Epidermal melanocyte (primary cell): Measurements from ENCODE around the gene NPAS2.

ENCODE experiments used
- DNase-seq: peaks from one replicate; pipeline ENCODE4 v3.0.0; 2011; ENCODE audit warnings: low spot score; ENCODE audit not compliant: insufficient read length

The NPAS2 gene, protein sequence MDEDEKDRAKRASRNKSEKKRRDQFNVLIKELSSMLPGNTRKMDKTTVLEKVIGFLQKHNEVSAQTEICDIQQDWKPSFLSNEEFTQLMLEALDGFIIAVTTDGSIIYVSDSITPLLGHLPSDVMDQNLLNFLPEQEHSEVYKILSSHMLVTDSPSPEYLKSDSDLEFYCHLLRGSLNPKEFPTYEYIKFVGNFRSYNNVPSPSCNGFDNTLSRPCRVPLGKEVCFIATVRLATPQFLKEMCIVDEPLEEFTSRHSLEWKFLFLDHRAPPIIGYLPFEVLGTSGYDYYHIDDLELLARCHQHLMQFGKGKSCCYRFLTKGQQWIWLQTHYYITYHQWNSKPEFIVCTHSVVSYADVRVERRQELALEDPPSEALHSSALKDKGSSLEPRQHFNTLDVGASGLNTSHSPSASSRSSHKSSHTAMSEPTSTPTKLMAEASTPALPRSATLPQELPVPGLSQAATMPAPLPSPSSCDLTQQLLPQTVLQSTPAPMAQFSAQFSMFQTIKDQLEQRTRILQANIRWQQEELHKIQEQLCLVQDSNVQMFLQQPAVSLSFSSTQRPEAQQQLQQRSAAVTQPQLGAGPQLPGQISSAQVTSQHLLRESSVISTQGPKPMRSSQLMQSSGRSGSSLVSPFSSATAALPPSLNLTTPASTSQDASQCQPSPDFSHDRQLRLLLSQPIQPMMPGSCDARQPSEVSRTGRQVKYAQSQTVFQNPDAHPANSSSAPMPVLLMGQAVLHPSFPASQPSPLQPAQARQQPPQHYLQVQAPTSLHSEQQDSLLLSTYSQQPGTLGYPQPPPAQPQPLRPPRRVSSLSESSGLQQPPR

DNA sequence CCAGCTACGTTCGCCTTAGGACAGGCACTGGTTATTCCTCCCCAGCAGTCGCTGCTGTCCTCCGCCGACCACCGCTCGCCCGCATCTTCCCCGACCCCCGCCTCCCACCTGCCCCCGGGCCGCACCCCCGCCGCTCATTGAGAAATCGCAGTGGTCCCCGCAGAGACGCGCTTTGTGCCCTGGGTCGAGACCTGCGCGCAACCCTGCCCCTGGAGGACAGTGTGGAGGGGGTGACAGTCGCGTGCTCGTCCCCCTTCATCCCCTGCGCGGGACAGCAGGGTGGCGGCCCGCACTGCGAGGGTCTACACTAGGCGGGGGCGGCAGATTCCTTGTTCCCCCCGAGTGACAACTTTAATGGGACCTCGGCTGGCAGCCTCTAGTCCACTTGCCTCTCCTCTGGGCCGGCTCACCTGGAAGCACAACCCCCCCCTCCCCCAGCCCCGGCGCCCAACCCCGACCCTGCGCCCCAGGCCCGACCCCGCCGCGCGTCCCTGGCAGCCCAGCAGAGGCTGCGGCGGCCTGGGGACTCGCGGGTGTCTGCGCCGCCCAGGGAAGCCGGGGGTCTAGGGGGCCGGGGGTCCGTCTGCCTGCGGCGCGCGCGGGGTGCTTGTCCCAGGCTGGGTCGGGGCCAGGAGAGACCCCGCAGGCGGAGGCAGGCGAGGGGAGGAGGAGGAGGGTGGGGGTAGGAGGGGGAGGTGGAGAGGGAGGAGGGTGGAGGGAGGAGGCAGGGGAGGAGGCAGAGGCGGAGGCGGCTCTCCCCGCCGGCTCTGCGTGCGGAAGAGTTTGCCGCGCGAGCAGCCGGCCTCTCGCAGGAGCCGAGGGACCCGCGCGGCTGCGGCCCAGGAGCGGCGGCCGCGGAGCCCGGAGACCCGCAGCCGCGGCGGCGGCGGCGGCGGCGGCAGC lies at the start of gene NPAS2:
TSS of gene NPAS2 (plus strand) at position 770 of the 903 bp plus-strand sequence. CDS start 84,616 bp downstream, outside the sequence.
- DNase-seq, result no peak

GRCh38 chr2:100771125-100771524 lies 48.8 kb upstream of the NPAS2 start:
- no peak for DNase-seq

DNA sequence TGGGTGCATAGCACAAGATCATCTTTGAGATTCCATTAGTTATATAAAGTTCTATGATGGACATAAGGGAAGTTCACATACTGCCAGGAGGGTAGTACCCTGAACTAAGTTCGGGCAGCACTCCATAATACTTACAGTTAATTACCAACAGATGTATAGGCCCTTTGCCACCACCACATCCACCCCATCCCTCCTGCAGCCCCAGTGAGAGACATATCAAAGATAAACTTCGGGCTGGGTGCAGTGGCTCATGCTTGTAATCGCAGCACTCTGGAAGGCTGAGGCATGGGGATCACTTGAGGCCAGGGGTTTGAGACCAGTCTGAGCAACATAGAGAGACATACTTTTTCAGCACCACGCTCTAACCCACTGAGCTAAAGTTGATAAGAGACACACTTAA lies 46.4 kb upstream of the NPAS2 start:
- no peak for DNase-seq

DNA sequence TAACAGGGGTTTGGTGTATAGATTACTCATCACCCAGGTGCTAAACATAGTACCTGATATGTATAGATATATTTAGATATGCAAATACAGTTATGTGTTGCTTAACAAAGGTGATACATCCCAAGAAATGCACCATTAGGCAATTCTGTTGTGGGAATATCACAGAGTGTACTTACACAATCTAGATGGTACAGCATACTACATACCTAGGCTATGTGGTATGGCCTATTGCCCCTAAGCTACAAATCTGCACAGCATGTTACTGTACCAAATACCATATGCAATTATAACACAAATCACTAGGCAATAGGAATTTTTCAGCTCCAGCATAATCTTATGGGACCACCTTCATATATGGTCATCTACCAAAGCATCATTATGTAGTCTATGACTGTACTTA lies 43.5 kb upstream of the NPAS2 start:
- DNase-seq, result no peak

DNA sequence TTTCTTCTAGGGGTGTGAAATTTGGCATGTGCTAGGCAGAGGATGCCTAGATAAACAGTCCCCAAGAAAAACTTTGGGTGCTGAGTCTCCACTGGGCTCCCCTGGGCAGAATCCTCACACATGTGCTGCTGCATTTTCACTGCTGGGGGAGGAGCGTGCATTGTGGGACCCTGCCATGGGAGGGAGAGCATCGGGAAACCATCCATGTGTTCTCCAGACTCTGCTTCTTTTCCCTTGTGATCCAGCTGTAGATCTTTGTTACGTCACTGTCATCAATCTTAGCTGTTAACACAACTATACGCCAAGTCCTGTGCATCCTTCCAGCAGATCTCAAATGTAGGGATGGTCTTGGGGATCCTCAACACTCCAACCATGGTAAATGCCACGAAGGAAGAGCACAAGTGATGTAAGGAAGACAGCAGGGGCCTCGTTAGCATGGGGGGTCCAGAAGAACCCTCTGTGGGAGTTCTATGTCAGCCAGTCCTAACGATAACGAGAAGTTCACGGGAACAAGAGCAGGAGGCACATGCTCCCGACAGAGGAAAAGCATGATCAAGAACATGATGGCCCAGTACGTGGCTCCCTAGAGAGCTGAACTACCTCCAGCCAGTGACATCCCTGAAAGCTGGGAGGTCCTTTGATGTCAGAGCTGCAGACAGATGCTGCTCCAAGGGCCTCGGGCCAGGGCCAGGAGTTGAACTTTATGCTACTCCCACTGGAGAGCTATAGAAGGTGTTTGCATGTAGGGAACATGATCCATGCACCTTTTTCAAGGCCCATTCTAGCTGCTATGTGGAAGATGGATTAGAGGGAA lies 41.1 kb upstream of the NPAS2 start:
- no peak for DNase-seq

DNA sequence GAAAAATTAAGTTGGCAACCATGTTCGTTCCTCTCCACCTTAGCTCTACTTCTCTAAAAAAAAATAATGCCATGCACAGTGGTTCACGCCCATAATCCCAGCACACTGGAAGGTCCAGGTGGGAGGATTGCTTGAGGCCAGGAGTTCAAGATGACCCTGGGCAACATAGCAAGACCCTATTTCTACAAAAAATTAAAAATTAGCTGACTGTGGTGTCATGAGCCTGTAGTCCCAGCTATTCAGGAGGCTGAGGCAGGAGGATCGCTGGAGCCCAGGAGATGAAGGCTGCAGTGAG lies 40.1 kb upstream of the NPAS2 start:
- DNase-seq, result no peak

GRCh38 chr2:100780203-100781008 lies 39.5 kb upstream of the NPAS2 start:
- DNase-seq, result no peak

DNA sequence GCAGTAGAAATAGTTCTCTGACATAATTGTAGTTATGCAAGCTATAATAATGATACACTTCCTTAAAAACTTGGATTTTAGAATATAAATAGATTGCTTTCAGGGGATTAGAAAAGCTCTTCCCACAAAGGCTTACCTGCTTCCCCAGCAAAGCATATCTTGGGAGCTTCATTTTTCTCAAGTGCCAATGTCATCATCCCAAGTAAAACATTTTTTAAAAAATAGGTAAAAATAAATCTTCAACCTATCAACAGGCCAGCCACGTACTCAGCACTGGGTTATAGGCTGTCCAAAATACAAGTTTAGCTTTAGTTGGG lies 39.0 kb upstream of the NPAS2 start:
- no peak for DNase-seq

DNA sequence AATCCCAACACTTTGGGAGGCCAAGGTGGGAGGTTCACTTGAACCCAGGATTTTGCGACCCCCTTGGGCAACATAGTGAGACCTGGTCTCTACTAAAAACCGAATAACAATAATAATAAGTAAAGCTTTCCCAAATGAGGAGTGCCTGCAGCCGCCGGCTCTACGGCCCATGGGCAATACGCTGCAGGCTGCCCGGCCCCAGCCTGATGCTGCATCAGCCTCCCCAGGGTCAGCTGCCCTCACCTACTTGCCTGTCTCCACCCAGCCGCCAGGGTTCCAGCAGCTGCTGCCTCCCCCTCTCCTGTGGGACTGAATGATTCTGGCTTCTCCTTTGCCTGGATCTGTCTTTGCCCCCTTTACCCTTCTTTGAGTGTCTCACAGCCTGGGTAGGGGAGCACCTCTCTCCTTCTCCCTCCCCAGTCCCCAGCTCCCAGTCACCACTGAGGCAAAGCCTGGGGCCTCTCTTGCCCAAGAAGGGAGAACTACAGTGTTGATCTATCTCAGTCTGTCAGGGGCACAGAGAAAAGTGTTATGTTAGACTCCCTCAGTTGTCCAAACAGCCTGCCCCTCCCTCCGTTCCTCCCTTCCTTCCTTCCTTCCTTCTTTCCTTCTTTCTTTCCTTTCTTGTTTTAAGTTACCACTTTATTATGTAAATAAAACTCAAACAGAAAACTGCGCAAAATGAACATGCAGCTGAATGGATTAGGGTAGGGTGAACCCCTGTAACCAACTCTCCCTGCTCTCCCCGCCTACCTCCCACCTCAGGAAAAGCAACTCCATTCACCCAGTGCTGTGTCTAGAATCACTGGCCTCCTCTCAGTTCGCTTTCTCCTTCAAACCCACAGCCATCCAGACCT lies 38.2 kb upstream of the NPAS2 start:
- no peak for DNase-seq

DNA sequence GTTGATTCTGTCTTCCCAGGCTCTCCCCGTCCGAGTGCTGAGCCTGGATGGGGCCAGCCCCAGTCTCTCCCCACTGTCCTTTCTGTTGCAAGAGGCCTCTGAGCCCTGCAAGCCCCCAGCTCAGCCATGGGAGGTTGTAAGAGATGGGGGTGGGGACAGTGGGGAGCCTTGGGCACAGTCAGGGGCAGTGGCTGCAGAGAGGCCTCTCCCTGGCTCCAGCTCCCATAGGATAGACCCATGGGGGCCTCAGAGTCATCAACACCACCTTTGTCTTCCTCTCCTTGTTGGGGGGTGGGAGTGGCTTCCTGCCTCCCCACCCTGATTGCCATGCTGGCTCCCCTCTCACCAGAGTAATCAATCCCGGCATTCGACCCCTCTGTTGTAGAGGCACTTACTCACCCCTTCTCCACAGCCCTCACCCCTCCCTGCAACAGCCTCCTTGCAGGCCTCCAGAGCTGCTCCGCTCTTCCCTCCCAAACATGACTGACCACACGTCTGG lies 37.5 kb upstream of the NPAS2 start:
- DNase-seq, result no peak

DNA sequence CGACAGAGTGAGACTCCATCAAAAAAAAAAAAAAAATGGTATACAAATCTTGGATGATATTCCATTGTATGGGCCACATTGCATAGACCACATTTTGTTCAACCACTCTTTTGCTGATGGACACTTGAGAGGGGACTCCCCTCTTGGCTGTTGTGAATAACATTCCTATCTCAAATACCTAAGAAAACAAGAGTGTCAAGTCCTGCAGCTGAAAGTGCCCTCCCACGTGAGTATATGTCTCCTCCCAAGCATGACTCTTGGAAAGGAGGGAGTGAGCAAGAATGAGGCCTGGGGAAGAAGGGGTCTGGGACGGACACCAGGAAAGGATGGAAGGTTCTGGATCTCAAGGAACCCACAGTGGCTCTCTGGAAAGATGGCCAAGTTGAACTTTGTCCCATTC lies 36.0 kb upstream of the NPAS2 start:
- DNase-seq, result no peak

DNA sequence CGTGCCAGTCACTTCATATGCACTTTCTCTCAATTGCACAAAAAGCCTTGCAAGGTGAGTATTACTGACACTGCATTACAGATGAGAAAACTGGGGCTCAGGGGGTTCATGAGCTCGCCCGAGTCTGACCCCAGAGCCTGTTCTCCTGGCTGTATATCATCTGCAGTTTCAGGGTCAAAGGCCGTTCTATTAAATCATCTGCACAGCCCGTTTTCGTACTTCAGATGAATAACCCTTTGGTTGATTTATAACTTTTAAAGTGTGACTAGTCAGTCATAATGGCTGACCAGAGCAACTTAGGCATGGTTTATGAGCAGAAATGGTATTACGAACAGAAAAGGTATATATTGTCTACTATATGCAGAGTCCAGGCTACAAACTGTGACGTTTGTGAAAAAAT lies 35.3 kb upstream of the NPAS2 start:
- no peak for DNase-seq

DNA sequence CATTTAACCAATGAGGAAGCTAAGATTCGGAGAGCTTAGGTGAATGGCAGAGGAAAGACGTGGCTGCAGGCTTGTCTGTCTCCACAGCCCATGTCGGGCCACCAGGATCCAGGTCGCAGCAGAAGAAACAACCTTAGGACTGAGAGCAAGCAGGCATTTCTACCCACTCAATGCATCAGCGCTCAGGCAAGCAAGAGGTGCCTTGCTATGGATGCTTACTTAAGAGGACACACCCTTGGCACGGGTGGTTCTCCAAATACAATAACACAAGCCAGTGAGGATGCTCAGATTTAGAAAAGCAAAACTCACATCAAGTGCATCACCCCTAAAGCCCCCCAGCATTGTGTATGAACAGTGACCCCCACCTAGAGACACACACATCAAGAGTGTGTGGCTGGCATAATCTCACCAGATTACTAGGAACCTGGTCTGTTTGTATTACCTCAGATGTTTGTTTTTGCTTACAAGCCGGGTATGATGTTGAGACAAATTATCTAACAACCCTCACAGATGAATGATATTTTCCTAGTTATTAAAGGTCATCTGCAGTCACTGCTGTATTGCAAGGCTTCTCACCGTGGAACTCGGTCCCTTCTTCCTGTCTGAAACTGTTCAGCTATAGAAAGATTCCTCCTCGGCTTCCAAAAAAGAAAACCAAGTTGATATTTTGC lies 34.2 kb upstream of the NPAS2 start:
- DNase-seq, result no peak

- DNase-seq, result peak; percentile 63
These were observed 33.7 kb upstream of the NPAS2 start for GRCh38 chr2:100786297-100786658.

DNA sequence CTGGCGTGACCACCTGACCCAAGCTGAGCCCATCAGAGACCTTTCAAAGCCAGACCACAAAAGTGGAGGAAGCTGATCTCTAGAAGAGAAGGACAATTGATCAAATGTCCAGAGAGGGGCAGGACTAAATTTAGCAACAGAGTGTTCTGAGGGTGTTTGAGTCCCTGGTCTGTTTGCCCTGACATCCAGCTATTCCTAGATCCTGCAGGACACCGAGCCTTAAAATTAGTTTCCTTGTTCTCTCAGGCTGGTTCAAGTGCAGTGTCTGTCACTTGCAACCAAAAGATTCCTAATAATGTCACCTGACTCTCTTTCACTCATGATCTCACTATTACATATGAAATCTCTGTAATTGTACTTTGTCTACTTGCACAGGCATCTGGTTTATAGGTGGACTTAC lies 33.0 kb upstream of the NPAS2 start:
- no peak for DNase-seq

GRCh38 chr2:100789361-100789760 lies 30.6 kb upstream of the NPAS2 start:
- DNase-seq, result no peak

GRCh38 chr2:100791294-100791935 lies 28.5 kb upstream of the NPAS2 start:
- DNase-seq, result no peak

GRCh38 chr2:100791936-100792308 lies 28.0 kb upstream of the NPAS2 start:
- DNase-seq, result no peak
